NT2/D1 (cell line): ENCODE results near the gene HSPB9.
A peak's percentile ranks its signal among the peaks of the same experiment; 100 is the strongest.

ENCODE experiments used
- DNase-seq: peaks from one replicate; pipeline ENCODE4 v3.0.0-alpha.2; 2011; ENCODE audit warnings: low read depth, low spot score
- H3K27me3 ChIP-seq: 2 replicates; pipeline ENCODE4 v1.6.0; 2011; ENCODE audit warnings: mild to moderate bottlenecking; ENCODE audit not compliant: insufficient read length, insufficient read depth
- H3K36me3 ChIP-seq: 2 replicates; pipeline ENCODE4 v1.6.1; 2011; ENCODE audit warnings: mild to moderate bottlenecking, low read length, mixed read lengths; ENCODE audit not compliant: insufficient read depth, insufficient read length
- H3K4me1 ChIP-seq: 2 replicates; pipeline ENCODE4 v1.5.1; 2011; ENCODE audit not compliant: insufficient read depth, insufficient read length
- H3K4me3 ChIP-seq: 2 replicates; pipeline ENCODE4 v1.5.1; 2011; ENCODE audit warnings: low read depth; ENCODE audit not compliant: insufficient read length
- H3K9ac ChIP-seq: 2 replicates; pipeline ENCODE4 v1.6.0; 2011; ENCODE audit warnings: low read depth; ENCODE audit not compliant: insufficient read length
- H3K9me3 ChIP-seq: 2 replicates; pipeline ENCODE4 v1.5.1; 2011; ENCODE audit warnings: mild to moderate bottlenecking, low read length; ENCODE audit not compliant: insufficient read depth
- SUZ12 ChIP-seq: IDR thresholded peaks from 2 replicates; pipeline ENCODE4 v1.6.1; 2011; ENCODE audit not compliant: insufficient read length, insufficient read depth; ENCODE audit errors: extremely low read depth
- YY1 ChIP-seq: IDR thresholded peaks from 2 replicates; pipeline ENCODE4 v1.6.1; 2011; ENCODE audit not compliant: insufficient read length, insufficient read depth
- ZNF274 ChIP-seq: IDR thresholded peaks from 2 replicates; pipeline ENCODE4 v1.6.1; 2011; ENCODE audit warnings: mild to moderate bottlenecking, low read depth, low read length

The HSPB9 gene, protein sequence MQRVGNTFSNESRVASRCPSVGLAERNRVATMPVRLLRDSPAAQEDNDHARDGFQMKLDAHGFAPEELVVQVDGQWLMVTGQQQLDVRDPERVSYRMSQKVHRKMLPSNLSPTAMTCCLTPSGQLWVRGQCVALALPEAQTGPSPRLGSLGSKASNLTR

GRCh38 chr17:42122371-42123303, at the start of gene HSPB9:
HSPB9 (plus strand) TSS chr17:42122804; CDS start chr17:42122851, 47 bp downstream.
- no peak for DNase-seq
- TF ChIP-seq SUZ12 (no peak), YY1 (no peak), ZNF274 (no peak)
- Histone ChIP-seq H3K4me1 (peaks cover 30% of the 10 kb centered on the region), H3K9ac (peak within 1 kb of the TSS; percentile 36), H3K4me3 (no peak within 1 kb of the TSS), H3K9me3 (no peaks in the 10 kb centered on the region), H3K27me3 (no peaks in the 10 kb centered on the region), H3K36me3 (peaks cover 79% of the 10 kb centered on the region)

DNA sequence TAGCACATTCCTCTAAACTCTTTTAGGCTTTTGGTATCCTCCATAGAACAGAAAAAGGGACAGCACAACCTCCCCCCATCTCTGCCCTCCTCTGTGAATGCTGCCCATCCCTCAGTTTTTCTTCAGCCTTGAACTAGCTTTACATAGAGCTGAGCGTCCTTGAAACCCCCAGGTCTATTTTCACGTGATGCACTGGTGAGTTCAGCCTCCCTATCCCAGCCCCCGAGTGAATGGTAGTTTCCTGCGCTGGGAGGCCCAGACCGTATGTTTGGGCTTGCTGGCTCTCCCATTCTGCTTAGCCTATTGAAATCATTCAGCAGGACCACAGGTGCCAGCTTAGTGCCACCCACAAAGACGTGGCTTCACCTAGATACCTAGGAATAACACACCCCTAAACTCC, 46.8 kb upstream of the HSPB9 start:
- H3K36me3 ChIP-seq = no peaks in the 10 kb centered on the region
- TF ChIP-seq ZNF274 (no peak), YY1 (no peak), SUZ12 (no peak)
- peaks cover 6% of the 10 kb centered on the region for H3K4me1 ChIP-seq
- H3K27me3 ChIP-seq = peaks cover 30% of the 10 kb centered on the region
- no peaks in the 10 kb centered on the region for H3K9me3 ChIP-seq
- no peak overlapping the region for H3K4me3 ChIP-seq
- no peak for DNase-seq
- H3K9ac ChIP-seq = no peak overlapping the region

DNA sequence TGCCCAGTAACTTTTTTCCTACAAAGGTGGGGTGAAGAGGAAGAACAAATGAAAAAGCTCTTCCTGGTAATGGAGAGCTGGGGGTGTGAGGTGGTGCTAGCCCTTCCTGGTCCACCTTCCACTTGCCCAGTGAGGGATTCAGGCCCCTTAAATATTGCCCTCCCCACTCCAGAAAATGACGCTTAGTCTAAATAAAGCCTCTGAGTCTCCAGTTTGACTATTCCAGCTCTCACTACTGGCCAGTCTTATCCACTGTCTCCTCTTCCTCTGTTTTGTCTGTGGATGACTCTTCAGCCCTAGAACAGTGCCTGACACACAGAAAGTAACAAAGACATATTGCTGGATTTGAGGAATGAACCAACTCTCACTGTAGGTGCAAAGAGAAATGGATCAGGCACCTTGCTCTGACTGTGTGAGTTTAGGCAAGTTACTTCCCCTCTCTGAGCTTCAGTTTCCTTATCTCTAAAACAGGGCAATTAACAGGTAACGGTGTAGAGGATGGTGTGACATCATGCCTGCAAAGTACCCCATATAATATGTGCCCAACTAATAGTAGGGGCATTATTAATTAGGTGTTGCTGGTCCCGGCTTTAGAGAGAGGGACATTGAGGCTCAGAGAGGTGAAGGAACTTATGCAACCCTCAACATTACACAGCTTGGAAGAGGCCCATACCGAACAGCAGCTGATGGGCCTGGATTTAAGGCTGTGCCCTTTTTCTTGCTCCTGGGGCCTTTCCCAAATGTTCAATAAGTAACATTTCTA, 45.6 kb upstream of the HSPB9 start:
- peaks cover 20% of the 10 kb centered on the region for H3K27me3 ChIP-seq
- DNase-seq = no peak
- H3K4me1 ChIP-seq = peaks cover 6% of the 10 kb centered on the region
- H3K4me3 ChIP-seq = no peak overlapping the region
- H3K9ac ChIP-seq = no peak overlapping the region
- TF ChIP-seq SUZ12 (no peak), ZNF274 (no peak), YY1 (no peak)
- H3K9me3 ChIP-seq = no peaks in the 10 kb centered on the region
- no peaks in the 10 kb centered on the region for H3K36me3 ChIP-seq

GRCh38 chr17:42077755-42078154, 44.8 kb upstream of the HSPB9 start:
- Histone ChIP-seq H3K9me3 (no peaks in the 10 kb centered on the region), H3K4me1 (peaks cover 6% of the 10 kb centered on the region), H3K9ac (no peak overlapping the region), H3K27me3 (peaks cover 12% of the 10 kb centered on the region), H3K4me3 (no peak overlapping the region), H3K36me3 (no peaks in the 10 kb centered on the region)
- no peak for DNase-seq
- TF ChIP-seq YY1 (no peak), SUZ12 (no peak), ZNF274 (no peak)

GRCh38 chr17:42078396-42079043, 44.1 kb upstream of the HSPB9 start:
- H3K9ac ChIP-seq = no peak overlapping the region
- TF ChIP-seq ZNF274 (no peak), SUZ12 (no peak), YY1 (no peak)
- H3K9me3 ChIP-seq = no peaks in the 10 kb centered on the region
- peaks cover 4% of the 10 kb centered on the region for H3K27me3 ChIP-seq
- no peak overlapping the region for H3K4me3 ChIP-seq
- no peaks in the 10 kb centered on the region for H3K36me3 ChIP-seq
- DNase-seq = no peak
- H3K4me1 ChIP-seq = peaks cover 6% of the 10 kb centered on the region

DNA sequence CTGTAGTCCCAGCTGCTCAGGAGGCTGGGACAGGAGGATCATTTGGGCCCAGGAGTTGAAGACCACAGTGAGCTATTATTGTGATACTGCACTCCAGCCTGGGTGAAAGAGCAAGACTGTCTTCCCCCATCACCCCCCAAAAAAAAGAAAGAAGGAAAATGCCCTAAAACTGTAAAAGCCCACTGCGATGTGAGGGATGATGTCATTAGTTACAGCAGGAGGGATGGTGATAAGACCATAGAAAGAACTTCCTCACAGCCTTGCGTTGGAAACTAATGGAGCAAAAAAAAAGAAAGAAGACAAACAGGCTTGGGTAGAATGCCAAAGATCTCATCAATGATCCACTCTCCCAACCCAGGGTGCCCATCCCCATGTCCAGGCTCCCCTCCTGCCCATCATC, 43.1 kb upstream of the HSPB9 start:
- H3K4me1 ChIP-seq = peaks cover 6% of the 10 kb centered on the region
- H3K36me3 ChIP-seq = no peaks in the 10 kb centered on the region
- H3K9ac ChIP-seq = no peak overlapping the region
- no peak for DNase-seq
- H3K27me3 ChIP-seq = no peaks in the 10 kb centered on the region
- no peaks in the 10 kb centered on the region for H3K9me3 ChIP-seq
- no peak overlapping the region for H3K4me3 ChIP-seq
- TF ChIP-seq SUZ12 = no peak
- no peak for TF ChIP-seq YY1
- TF ChIP-seq ZNF274 = no peak
